Measurements from ENCODE around the gene CD247.

CD247 gene

DNA sequence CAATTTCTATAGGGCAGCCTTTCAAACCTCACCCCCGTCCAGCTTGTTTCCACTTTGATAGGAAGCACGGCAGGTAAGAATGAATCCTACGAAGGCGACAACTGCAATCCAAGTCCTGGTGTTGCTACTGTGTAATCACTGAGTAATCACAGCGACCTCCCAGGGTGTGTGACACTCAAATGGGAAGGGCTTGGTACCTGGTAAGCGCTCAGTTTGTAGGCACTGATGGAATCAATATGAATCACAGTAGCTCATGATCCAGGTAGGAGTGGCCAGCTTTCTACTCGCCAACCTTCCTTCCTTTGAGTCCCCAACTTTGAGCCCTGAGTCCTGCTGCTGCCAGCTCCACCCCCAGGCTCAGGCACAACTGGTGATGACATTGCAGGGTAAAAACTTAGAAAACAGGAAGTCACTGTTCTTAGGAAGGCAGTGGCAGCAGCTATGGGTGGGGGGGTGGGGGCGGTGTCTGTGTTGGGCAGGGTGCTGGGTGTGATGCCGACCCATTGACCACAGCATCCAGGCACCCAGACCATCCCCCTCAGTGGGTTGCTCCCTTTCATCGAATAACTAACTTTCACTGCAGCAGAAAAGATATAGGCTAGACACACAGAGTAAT, 70.7 kb downstream of the CD247 start:
- Histone ChIP-seq H3K27ac (ENCODE audit: low read length) (peak overlapping the region; percentile 42; the same call in 1 of the 2 replicates), H3K9ac (ENCODE audit: low read length) (peak overlapping the region; percentile 39; the same call in 1 of the 2 replicates), H3K4me1 (ENCODE audit: low read length) (peaks cover 27% of the 10 kb centered on the region), H3K27me3 (replicated peaks; ENCODE audit: insufficient read depth, low read length) (no peaks in the 10 kb centered on the region), H3K36me3 (replicated peaks; ENCODE audit: insufficient read depth, low read length) (no peaks in the 10 kb centered on the region), H3K9me2 (replicated peaks; ENCODE audit: insufficient read depth, low read length) (no peaks in the 10 kb centered on the region), H3K4me3 (ENCODE audit: low read length) (peak overlapping the region; percentile 11; the same call in 1 of the 2 replicates), H3K9me3 (replicated peaks; ENCODE audit: insufficient read depth, low read length) (no peaks in the 10 kb centered on the region), H4K20me1 (ENCODE audit: insufficient read depth, low read length) (no peaks in the 10 kb centered on the region), H3K79me2 (ENCODE audit: low read length) (no peaks in the 10 kb centered on the region), H3K4me2 (ENCODE audit: low read depth, low read length) (peak overlapping the region; percentile 64), H2AFZ (ENCODE audit: low read length) (peak overlapping the region; percentile 88), H3F3A (ENCODE audit: insufficient read depth, low read length) (peaks cover 6% of the 10 kb centered on the region)
- TF ChIP-seq, protein P1, sequence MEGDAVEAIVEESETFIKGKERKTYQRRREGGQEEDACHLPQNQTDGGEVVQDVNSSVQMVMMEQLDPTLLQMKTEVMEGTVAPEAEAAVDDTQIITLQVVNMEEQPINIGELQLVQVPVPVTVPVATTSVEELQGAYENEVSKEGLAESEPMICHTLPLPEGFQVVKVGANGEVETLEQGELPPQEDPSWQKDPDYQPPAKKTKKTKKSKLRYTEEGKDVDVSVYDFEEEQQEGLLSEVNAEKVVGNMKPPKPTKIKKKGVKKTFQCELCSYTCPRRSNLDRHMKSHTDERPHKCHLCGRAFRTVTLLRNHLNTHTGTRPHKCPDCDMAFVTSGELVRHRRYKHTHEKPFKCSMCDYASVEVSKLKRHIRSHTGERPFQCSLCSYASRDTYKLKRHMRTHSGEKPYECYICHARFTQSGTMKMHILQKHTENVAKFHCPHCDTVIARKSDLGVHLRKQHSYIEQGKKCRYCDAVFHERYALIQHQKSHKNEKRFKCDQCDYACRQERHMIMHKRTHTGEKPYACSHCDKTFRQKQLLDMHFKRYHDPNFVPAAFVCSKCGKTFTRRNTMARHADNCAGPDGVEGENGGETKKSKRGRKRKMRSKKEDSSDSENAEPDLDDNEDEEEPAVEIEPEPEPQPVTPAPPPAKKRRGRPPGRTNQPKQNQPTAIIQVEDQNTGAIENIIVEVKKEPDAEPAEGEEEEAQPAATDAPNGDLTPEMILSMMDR (IDR thresholded peaks at IDR 0.05; ENCODE audit: low read length), result no peak
- TF ChIP-seq EZH2phosphoT487 (IDR thresholded peaks at IDR 0.05; ENCODE audit: low read length), result no peak
- TF ChIP-seq EZH2 (optimal IDR thresholded peaks at IDR 0.05; ENCODE audit: low read depth, low read length), result no peak
- DNase-seq, result peak; percentile 82

DNA sequence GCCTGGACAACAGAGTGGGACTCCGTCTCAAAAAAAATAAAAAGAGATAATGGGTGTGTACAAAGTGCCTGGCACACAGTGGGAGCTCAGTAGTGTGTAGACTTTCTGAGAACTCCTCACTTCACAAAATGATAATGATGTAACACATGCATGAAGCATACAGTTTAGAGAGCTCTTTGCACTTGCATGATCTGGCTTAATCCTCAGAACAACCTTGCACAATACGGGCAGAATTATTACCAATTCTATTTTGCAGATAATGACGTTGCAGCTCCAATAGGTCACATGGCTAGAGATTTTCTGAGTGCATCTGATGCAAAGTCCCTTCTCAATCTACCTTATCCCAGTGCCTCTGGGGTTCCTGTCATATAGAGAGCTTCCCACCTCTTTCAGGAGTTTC, 71.4 kb downstream of the CD247 start:
- H4K20me1 ChIP-seq (ENCODE audit: insufficient read depth, low read length), result no peaks in the 10 kb centered on the region
- H3K27ac ChIP-seq (ENCODE audit: low read length), result peak overlapping the region; percentile 42; the same call in 1 of the 2 replicates
- no peaks in the 10 kb centered on the region for H3K36me3 ChIP-seq (replicated peaks; ENCODE audit: insufficient read depth, low read length)
- no peak for DNase-seq
- no peaks in the 10 kb centered on the region for H3K9me2 ChIP-seq (replicated peaks; ENCODE audit: insufficient read depth, low read length)
- no peak for TF ChIP-seq EZH2phosphoT487 (IDR thresholded peaks at IDR 0.05; ENCODE audit: low read length)
- TF ChIP-seq, protein P1 (IDR thresholded peaks at IDR 0.05; ENCODE audit: low read length), result no peak
- TF ChIP-seq EZH2 (optimal IDR thresholded peaks at IDR 0.05; ENCODE audit: low read depth, low read length), result no peak
- no peaks in the 10 kb centered on the region for H3K79me2 ChIP-seq (ENCODE audit: low read length)
- H3K9me3 ChIP-seq (replicated peaks; ENCODE audit: insufficient read depth, low read length), result no peaks in the 10 kb centered on the region
- peak overlapping the region; percentile 64; the same call in 1 of the 2 replicates for H3K4me2 ChIP-seq (ENCODE audit: low read depth, low read length)
- peaks cover 6% of the 10 kb centered on the region for H3F3A ChIP-seq (ENCODE audit: insufficient read depth, low read length)
- 0 out of 2 replicates have a peak overlapping the region, but pooled peaks have one; percentile 11 for H3K4me3 ChIP-seq (ENCODE audit: low read length)
- H2AFZ ChIP-seq (ENCODE audit: low read length), result peak overlapping the region; percentile 88
- peak overlapping the region; percentile 39; the same call in 1 of the 2 replicates for H3K9ac ChIP-seq (ENCODE audit: low read length)
- no peaks in the 10 kb centered on the region for H3K27me3 ChIP-seq (replicated peaks; ENCODE audit: insufficient read depth, low read length)
- peaks cover 27% of the 10 kb centered on the region for H3K4me1 ChIP-seq (ENCODE audit: low read length)

DNA sequence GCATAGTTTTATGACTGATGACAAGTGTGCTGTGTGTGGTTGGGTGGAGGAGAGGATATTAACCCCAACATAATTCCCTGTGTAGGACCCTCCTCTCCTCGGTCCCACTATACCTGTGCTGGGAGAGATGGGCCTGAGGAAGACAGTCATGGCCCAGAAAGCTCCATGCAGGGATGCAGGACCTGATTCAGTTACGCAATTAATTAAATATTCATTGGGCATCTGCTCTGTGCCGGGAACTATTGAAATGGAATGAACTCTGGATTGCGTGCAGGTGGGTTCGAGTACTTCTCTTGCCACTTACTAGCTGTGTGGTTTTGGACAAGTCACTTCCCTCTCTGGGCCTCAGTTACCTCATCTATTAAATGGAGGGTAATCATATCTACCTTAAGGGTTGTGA, 74.6 kb downstream of the CD247 start:
- no peaks in the 10 kb centered on the region; the same call in 1 of the 2 replicates for H3F3A ChIP-seq (ENCODE audit: insufficient read depth, low read length)
- H4K20me1 ChIP-seq (ENCODE audit: insufficient read depth, low read length), result no peaks in the 10 kb centered on the region
- no peak for DNase-seq
- H3K4me1 ChIP-seq (ENCODE audit: low read length), result peaks cover 17% of the 10 kb centered on the region
- no peaks in the 10 kb centered on the region for H3K36me3 ChIP-seq (replicated peaks; ENCODE audit: insufficient read depth, low read length)
- no peak overlapping the region for H3K4me3 ChIP-seq (ENCODE audit: low read length)
- 0 out of 2 replicates have a peak, but pooled peaks cover 3% of the 10 kb centered on the region for H3K27me3 ChIP-seq (replicated peaks; ENCODE audit: insufficient read depth, low read length)
- no peaks in the 10 kb centered on the region for H3K79me2 ChIP-seq (ENCODE audit: low read length)
- TF ChIP-seq, protein P1 (IDR thresholded peaks at IDR 0.05; ENCODE audit: low read length), result no peak
- no peak for TF ChIP-seq EZH2phosphoT487 (IDR thresholded peaks at IDR 0.05; ENCODE audit: low read length)
- no peak for TF ChIP-seq EZH2 (optimal IDR thresholded peaks at IDR 0.05; ENCODE audit: low read depth, low read length)
- no peaks in the 10 kb centered on the region for H3K9me2 ChIP-seq (replicated peaks; ENCODE audit: insufficient read depth, low read length)
- H2AFZ ChIP-seq (ENCODE audit: low read length), result no peak overlapping the region
- H3K9ac ChIP-seq (ENCODE audit: low read length), result no peak overlapping the region
- no peak overlapping the region for H3K27ac ChIP-seq (ENCODE audit: low read length)
- no peak overlapping the region for H3K4me2 ChIP-seq (ENCODE audit: low read depth, low read length)
- no peaks in the 10 kb centered on the region for H3K9me3 ChIP-seq (replicated peaks; ENCODE audit: insufficient read depth, low read length)
